HCT116 (cell line): ENCODE measurements around the gene EIF4E2.

ENCODE experiments used
- CTCF ChIP-seq, 3 experiments: fragments of 200-600 bp in 1 of 3; sonication (generic) in 1 of 3; IDR thresholded peaks in 2 of 3; conservative IDR thresholded peaks in 1 of 3; 2 replicates each; pipeline ENCODE4 v1.5.1; 2012 to 2017; ENCODE audit warnings: low read depth in 2 of 3, low read length in 2 of 3, antibody characterized with exemption in 1 of 3, borderline replicate concordance in 1 of 3, control low read depth in 1 of 3, mild to moderate bottlenecking in 1 of 3, mixed read lengths in 1 of 3, mixed run types in 1 of 3, moderate library complexity in 1 of 3; ENCODE audit not compliant: insufficient read depth in 1 of 3
- EGR1 ChIP-seq: IDR thresholded peaks from 2 replicates; pipeline ENCODE4 v1.6.1; 2012; ENCODE audit warnings: low read depth
- EZH2 ChIP-seq: fragments of 200-600 bp; sonication (generic); IDR thresholded peaks from 2 replicates; pipeline ENCODE4 v1.6.1; 2017; ENCODE audit warnings: antibody characterized with exemption, mixed run types
- POLR2A ChIP-seq: IDR thresholded peaks from 2 replicates; pipeline ENCODE4 v1.7.0; 2011; ENCODE audit warnings: borderline replicate concordance; ENCODE audit not compliant: insufficient read depth, insufficient read length; ENCODE audit errors: extremely low read depth
- POLR2AphosphoS5 ChIP-seq: IDR thresholded peaks from 2 replicates; pipeline ENCODE4 v1.6.1; 2011; ENCODE audit warnings: mild to moderate bottlenecking, low read depth, low read length, moderate library complexity
- SP1 ChIP-seq: IDR thresholded peaks from 2 replicates; pipeline ENCODE4 v1.6.1; 2012; ENCODE audit warnings: low read depth
- SRF ChIP-seq: IDR thresholded peaks from 2 replicates; pipeline ENCODE4 v1.6.1; 2012; ENCODE audit warnings: low read depth
- TCF7L2 ChIP-seq: IDR thresholded peaks from 2 replicates; pipeline ENCODE4 v1.7.0; 2011; ENCODE audit warnings: borderline replicate concordance, inconsistent platforms; ENCODE audit not compliant: insufficient read depth, insufficient read length; ENCODE audit errors: extremely low read depth
- YY1 ChIP-seq: IDR thresholded peaks from 2 replicates; pipeline ENCODE4 v1.6.1; 2011; ENCODE audit warnings: low read length, low read depth, moderate library complexity, mild to moderate bottlenecking; ENCODE audit not compliant: insufficient replicate concordance; ENCODE audit errors: extremely low read depth
- ZFX ChIP-seq: fragments of 450-650 bp; IDR thresholded peaks from 2 replicates; pipeline ENCODE4 v1.6.1; 2017

- TF ChIP-seq EZH2 (no peak), POLR2A (no peak), CTCF (IDR thresholded peaks at IDR 0.05 in 2 of 3, conservative IDR thresholded peaks at IDR 0.05 in 1 of 3; ENCODE audit: borderline replicate concordance in 1 of 3, insufficient read depth in 1 of 3, low read depth in 2 of 3, low read length in 2 of 3) (no peak), YY1 (no peak), TCF7L2 (no peak), SRF (no peak), POLR2AphosphoS5 (no peak), EGR1 (no peak), SP1 (no peak), ZFX (no peak)
These were observed 59.6 kb downstream of the EIF4E2 start for GRCh38 chr2:232610081-232610480.
